ENCODE measurements around the gene ITPK1.
"Not testable (repeated sequence)": the region's sequence is repeated elsewhere in the genome, so short reads cannot be mapped to it uniquely, and the experiment has no call there.

The ITPK1 gene

DNA sequence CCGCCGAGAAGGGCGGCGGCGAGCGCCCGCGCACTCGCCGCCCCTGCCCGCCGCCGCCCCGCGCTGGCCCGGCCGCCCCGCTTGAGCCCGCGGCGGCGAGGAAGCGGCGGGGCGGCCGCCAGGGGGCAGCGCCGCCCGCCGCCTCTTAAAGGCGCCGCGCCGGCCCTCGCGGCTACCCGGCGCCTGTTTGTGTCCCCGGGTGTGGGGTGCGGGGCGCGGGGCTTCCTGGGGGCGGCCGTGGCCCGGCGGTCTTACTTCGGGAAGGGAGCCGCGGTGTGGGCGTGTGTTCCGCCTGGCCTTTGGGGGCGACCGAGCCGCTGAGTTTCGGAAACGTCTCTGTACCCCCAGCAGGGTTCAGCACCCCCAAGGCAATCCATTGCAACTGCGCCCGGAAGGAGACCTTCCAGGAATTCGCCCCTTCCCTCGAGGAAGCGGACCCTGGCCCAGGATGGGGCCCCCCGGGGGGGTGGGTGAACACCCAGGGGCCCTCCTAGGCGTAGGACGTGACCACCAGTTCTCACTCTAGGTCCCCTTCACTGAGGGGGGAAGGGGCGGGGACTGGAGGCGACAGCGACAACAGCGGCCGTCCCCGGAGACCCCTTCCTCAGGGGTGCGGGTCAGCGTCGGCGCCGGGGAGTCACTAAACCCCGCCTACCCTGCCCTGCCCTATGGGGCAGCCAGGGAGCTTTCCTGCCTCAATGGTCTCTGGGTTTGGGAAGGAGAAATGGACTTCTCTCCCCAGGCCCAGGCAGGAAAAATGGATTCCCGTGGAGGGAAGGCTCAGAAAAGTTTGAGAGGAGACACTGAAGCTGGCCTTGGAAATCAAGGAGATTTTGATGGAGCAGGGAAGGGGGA, at the start of gene ITPK1:
Gene ITPK1 (minus strand): TSS at position 105 of the 855 bp plus-strand sequence. CDS start 762 bp downstream, outside the sequence.
- peak within 1 kb of the TSS; percentile 93 for H3K27ac ChIP-seq
- TF ChIP-seq, protein P1, sequence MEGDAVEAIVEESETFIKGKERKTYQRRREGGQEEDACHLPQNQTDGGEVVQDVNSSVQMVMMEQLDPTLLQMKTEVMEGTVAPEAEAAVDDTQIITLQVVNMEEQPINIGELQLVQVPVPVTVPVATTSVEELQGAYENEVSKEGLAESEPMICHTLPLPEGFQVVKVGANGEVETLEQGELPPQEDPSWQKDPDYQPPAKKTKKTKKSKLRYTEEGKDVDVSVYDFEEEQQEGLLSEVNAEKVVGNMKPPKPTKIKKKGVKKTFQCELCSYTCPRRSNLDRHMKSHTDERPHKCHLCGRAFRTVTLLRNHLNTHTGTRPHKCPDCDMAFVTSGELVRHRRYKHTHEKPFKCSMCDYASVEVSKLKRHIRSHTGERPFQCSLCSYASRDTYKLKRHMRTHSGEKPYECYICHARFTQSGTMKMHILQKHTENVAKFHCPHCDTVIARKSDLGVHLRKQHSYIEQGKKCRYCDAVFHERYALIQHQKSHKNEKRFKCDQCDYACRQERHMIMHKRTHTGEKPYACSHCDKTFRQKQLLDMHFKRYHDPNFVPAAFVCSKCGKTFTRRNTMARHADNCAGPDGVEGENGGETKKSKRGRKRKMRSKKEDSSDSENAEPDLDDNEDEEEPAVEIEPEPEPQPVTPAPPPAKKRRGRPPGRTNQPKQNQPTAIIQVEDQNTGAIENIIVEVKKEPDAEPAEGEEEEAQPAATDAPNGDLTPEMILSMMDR (conservative IDR thresholded peaks at IDR 0.05): peak; percentile 94
- TF ChIP-seq ZFX (IDR thresholded peaks at IDR 0.05): no peak

DNA sequence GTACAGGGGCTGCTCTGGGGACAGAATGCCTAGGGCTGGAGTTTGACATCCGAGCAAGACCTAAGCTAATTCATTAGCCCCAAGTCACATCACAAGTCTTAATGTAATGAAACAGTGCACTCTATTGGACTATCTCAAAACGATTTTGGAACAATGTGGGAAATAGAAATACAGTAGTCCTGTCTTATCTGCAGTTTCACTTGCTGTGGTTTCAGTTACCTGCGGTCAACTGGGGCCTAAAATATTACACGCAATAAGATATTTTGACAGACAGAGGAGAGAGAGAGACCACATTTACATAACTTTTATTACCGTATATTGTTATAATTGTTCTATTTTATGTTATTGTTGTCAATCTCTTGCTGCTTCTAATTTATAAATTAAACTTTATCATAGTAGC, 47.8 kb upstream of the ITPK1 start:
- no peak for TF ChIP-seq ZFX (IDR thresholded peaks at IDR 0.05)
- TF ChIP-seq, protein P1 (conservative IDR thresholded peaks at IDR 0.05): no peak
- no peak overlapping the region for H3K27ac ChIP-seq

- TF ChIP-seq, protein P1 (conservative IDR thresholded peaks at IDR 0.05): no peak
- no peak for TF ChIP-seq ZFX (IDR thresholded peaks at IDR 0.05)
- H3K27ac ChIP-seq: no peak overlapping the region
Measured at GRCh38 chr14:93161411-93161940, 45.8 kb upstream of the ITPK1 start.

DNA sequence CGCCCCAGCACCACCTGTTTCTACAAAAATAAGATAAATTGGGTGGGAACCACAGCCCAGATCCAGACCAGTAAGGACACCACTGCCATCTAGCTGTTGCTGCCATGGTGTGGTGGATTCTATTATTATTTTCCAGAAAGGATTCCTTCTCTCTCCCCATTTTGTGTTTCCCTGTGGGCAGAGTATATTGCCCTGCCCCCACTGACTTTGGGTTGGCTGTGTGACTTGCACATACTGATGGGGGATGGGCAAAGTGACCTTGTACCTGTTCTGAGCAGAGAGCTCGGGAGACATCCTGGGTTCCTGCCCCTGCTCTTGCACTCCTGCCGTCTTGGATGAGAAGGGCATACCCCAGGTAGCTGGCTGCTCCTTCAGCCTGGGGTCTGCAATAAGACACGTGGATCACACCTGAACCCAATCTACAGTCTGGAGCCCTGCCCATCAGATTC, 44.7 kb upstream of the ITPK1 start:
- no peak overlapping the region for H3K27ac ChIP-seq
- TF ChIP-seq, protein P1 (conservative IDR thresholded peaks at IDR 0.05): peak; percentile 77
- no peak for TF ChIP-seq ZFX (IDR thresholded peaks at IDR 0.05)

- not testable (repeated sequence) for H3K27ac ChIP-seq
Measured at GRCh38 chr14:93159625-93160352, 44.1 kb upstream of the ITPK1 start.

GRCh38 chr14:93158349-93158748, 42.6 kb upstream of the ITPK1 start:
- H3K27ac ChIP-seq: not testable (repeated sequence)

DNA sequence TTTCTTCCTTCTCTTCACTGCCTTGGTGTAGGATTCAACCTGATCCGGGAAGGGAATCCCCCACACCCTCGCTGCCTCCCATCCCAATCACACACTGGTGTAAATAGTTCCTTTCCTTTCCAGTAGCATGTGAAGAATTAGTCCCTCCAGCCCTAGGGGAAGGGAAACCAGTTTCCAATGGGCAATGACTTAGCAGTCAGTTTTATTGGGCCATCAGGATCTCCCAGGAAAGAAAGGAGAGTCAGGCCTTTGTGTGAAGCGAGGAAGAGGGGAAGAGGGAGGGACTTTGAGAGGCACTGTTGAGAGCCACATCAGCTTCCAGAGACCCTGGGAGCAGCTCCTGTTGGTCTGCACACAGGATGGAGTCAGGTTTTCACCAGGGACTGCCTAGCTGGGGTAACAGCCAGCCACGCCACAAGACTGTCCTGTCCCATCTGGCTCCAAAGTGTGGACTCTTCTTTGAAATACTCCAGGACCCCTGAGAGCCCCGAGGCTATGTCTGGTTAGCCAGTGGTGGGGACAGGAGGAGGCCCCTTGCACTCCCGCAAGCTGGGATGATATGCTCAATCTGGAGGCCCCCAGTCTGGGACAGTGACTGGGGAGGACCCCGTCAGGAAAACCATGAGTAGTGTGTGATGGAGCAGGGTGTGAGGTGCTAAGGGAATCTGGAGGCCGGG, 41.1 kb upstream of the ITPK1 start:
- no peak for TF ChIP-seq ZFX (IDR thresholded peaks at IDR 0.05)
- TF ChIP-seq, protein P1 (conservative IDR thresholded peaks at IDR 0.05): no peak
- no peak overlapping the region for H3K27ac ChIP-seq

DNA sequence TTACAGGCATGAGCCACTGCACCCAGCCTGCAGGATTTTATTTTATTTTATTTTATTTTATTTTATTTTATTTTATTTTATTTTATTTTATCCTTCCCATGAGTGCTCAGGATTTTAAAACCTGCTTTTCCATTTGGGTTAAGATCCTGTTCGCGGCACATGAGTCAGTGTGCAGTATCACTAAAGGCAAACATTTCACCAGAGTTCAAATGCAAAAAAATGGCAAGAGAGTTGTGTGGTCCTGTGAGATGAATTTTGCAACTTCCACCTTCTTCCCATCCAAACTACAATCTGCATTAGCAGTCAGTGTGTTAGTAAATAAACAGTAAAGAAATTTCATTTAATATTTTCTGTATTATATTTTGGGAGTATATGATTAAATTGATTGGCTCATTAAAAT, 39.9 kb upstream of the ITPK1 start:
- H3K27ac ChIP-seq: no peak overlapping the region
- TF ChIP-seq, protein P1 (conservative IDR thresholded peaks at IDR 0.05): no peak
- no peak for TF ChIP-seq ZFX (IDR thresholded peaks at IDR 0.05)
